Parathyroid adenoma (tissue), 2 donors: ENCODE data around the gene PCSK5.
A peak's percentile ranks its signal among the peaks of the same experiment; 100 is the strongest.

ENCODE experiments used
- H2AFZ ChIP-seq: fragments of 300-600 bp; sonication (generic); one replicate; pipeline ENCODE4 v1.7.0; 2017; ENCODE audit warnings: antibody characterized with exemption, mild to moderate bottlenecking
- H3K27ac ChIP-seq: fragments of 300-600 bp; sonication (generic); one replicate; pipeline ENCODE4 v1.7.0; 2017
- H3K27me3 ChIP-seq: fragments of 300-600 bp; sonication (generic); one replicate; pipeline ENCODE4 v1.7.0; 2017; ENCODE audit warnings: low read length; ENCODE audit not compliant: control insufficient read depth, insufficient read depth
- H3K36me3 ChIP-seq: fragments of 300-600 bp; sonication (generic); one replicate; pipeline ENCODE4 v1.7.0; 2017; ENCODE audit warnings: low read length; ENCODE audit not compliant: control insufficient read depth, insufficient read depth
- H3K4me1 ChIP-seq: fragments of 300-600 bp; sonication (generic); one replicate; pipeline ENCODE4 v1.7.0; 2017; ENCODE audit warnings: control low read depth
- H3K4me2 ChIP-seq: fragments of 300-600 bp; sonication (generic); one replicate; pipeline ENCODE4 v1.7.0; 2017; ENCODE audit warnings: low read length
- H3K4me3 ChIP-seq: fragments of 300-600 bp; sonication (generic); one replicate; pipeline ENCODE4 v1.7.0; 2017; ENCODE audit warnings: low read depth, low read length
- H3K79me2 ChIP-seq: fragments of 300-600 bp; sonication (generic); one replicate; pipeline ENCODE4 v1.7.0; 2017; ENCODE audit warnings: control low read depth
- H3K9ac ChIP-seq: fragments of 300-600 bp; sonication (generic); one replicate; pipeline ENCODE4 v1.7.0; 2017; ENCODE audit warnings: mild to moderate bottlenecking
- H3K9me3 ChIP-seq: fragments of 300-600 bp; sonication (generic); one replicate; pipeline ENCODE4 v1.7.0; 2017; ENCODE audit warnings: low read length; ENCODE audit not compliant: control insufficient read depth
- TF ChIP-seq, protein P1 (sequence below): fragments of 300-600 bp; sonication (generic); IDR thresholded peaks from one replicate; pipeline ENCODE4 v1.7.0; 2017; ENCODE audit warnings: antibody characterized with exemption, mild to moderate bottlenecking
- donor health status: primary hyperparathyroidism.

PCSK5 gene

DNA sequence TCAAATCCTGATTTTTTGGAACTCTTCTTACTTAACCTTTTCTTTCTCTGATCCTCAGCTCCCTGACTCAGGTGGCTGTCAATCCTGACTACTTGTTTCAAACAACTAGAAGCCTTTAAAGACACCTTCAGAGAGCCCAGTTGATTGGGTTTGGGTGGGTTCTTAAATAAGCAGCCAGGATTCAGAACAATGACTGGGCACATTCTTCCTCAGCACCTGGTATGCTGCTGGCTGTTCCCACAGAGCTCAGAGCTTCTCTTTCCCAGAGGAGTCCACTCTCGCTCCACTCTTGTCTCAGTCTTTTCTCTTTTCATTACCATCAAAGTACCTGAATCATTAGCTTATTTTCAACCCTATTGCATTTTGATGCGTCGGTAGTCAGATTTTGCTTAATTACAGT, 22.5 kb downstream of the PCSK5 start:
- no peaks in the 10 kb centered on the region for H3K36me3 ChIP-seq
- H3K4me1 ChIP-seq = peaks cover 4% of the 10 kb centered on the region
- H3K9me3 ChIP-seq = no peaks in the 10 kb centered on the region
- no peak overlapping the region for H2AFZ ChIP-seq
- no peak overlapping the region for H3K9ac ChIP-seq
- H3K79me2 ChIP-seq = no peaks in the 10 kb centered on the region
- no peak overlapping the region for H3K4me2 ChIP-seq
- H3K4me3 ChIP-seq = no peak overlapping the region
- no peak overlapping the region for H3K27ac ChIP-seq
- TF ChIP-seq, protein P1, sequence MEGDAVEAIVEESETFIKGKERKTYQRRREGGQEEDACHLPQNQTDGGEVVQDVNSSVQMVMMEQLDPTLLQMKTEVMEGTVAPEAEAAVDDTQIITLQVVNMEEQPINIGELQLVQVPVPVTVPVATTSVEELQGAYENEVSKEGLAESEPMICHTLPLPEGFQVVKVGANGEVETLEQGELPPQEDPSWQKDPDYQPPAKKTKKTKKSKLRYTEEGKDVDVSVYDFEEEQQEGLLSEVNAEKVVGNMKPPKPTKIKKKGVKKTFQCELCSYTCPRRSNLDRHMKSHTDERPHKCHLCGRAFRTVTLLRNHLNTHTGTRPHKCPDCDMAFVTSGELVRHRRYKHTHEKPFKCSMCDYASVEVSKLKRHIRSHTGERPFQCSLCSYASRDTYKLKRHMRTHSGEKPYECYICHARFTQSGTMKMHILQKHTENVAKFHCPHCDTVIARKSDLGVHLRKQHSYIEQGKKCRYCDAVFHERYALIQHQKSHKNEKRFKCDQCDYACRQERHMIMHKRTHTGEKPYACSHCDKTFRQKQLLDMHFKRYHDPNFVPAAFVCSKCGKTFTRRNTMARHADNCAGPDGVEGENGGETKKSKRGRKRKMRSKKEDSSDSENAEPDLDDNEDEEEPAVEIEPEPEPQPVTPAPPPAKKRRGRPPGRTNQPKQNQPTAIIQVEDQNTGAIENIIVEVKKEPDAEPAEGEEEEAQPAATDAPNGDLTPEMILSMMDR = no peak
- H3K27me3 ChIP-seq = no peaks in the 10 kb centered on the region

GRCh38 chr9:75914002-75914401, 23.5 kb downstream of the PCSK5 start:
- H3K79me2 ChIP-seq = no peaks in the 10 kb centered on the region
- H3K4me1 ChIP-seq = no peaks in the 10 kb centered on the region
- no peaks in the 10 kb centered on the region for H3K27me3 ChIP-seq
- H3K27ac ChIP-seq = no peak overlapping the region
- no peaks in the 10 kb centered on the region for H3K36me3 ChIP-seq
- H3K9ac ChIP-seq = no peak overlapping the region
- H2AFZ ChIP-seq = no peak overlapping the region
- TF ChIP-seq, protein P1 = no peak
- H3K4me3 ChIP-seq = no peak overlapping the region
- peak overlapping the region; percentile 34 for H3K4me2 ChIP-seq
- H3K9me3 ChIP-seq = no peaks in the 10 kb centered on the region

DNA sequence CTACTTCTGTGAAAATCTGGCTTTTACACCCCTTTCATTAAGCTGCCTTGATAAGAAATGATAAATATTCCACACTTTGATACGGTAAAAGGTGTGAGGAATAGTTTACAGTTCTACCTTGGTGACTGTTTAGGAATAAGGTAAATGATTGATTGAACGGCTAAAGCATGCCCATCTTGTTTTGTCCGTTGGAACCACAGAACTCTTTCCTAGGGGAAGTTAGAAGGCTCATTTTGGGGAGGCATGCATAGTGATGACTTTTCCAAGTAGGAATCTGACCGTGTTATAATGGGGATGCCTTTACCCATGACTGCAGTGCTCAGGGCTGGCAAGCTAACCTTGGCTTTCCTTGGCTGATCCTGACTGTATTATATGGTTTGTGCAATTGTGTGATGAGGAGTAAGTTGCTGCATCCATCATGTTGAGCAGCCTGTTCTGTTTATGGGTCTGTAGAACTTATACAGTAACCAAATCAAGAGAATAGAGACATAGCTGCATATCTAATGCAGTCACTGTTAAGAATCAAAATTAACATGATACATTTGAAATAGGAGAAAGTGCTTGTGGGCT, 24.5 kb downstream of the PCSK5 start:
- Histone ChIP-seq H3K4me3 (no peak overlapping the region), H3K27ac (no peak overlapping the region), H3K36me3 (no peaks in the 10 kb centered on the region), H3K27me3 (no peaks in the 10 kb centered on the region), H3K79me2 (no peaks in the 10 kb centered on the region), H3K9ac (no peak overlapping the region), H3K9me3 (no peaks in the 10 kb centered on the region), H3K4me1 (no peaks in the 10 kb centered on the region), H2AFZ (no peak overlapping the region), H3K4me2 (no peak overlapping the region)
- TF ChIP-seq, protein P1 = no peak

DNA sequence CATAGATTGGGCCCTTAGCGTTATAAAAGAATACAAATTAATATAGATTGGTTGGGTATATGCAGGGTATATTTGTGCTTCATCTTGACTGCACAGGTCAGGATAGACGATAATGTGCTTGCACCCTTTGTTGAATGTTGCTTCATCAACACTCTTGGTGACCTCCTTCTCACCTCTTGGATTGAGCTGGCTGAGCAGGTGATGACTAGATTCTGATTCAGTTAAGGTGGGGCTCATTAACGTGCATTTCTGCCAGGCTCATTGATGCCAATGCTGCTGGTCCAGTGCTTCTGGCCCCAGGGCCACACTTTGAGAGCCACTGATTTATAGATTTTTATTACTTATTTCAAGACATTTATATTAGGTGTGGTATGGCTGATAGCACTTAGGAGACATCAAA, 27.7 kb downstream of the PCSK5 start:
- no peak overlapping the region for H3K4me3 ChIP-seq
- H3K79me2 ChIP-seq = no peaks in the 10 kb centered on the region
- no peak overlapping the region for H3K9ac ChIP-seq
- H3K4me1 ChIP-seq = no peaks in the 10 kb centered on the region
- no peaks in the 10 kb centered on the region for H3K27me3 ChIP-seq
- H3K9me3 ChIP-seq = no peaks in the 10 kb centered on the region
- no peak overlapping the region for H3K4me2 ChIP-seq
- H3K27ac ChIP-seq = no peak overlapping the region
- TF ChIP-seq, protein P1 = no peak
- no peak overlapping the region for H2AFZ ChIP-seq
- H3K36me3 ChIP-seq = no peaks in the 10 kb centered on the region

GRCh38 chr9:75918909-75919308, 28.4 kb downstream of the PCSK5 start:
- TF ChIP-seq, protein P1 = no peak
- H3K4me2 ChIP-seq = no peak overlapping the region
- no peak overlapping the region for H3K4me3 ChIP-seq
- no peaks in the 10 kb centered on the region for H3K79me2 ChIP-seq
- H3K36me3 ChIP-seq = no peaks in the 10 kb centered on the region
- H3K9ac ChIP-seq = no peak overlapping the region
- H3K27me3 ChIP-seq = no peaks in the 10 kb centered on the region
- no peak overlapping the region for H3K27ac ChIP-seq
- H3K9me3 ChIP-seq = no peaks in the 10 kb centered on the region
- H2AFZ ChIP-seq = no peak overlapping the region
- no peaks in the 10 kb centered on the region for H3K4me1 ChIP-seq
